ENCODE measurements around the gene AP3S2.

Gene AP3S2

DNA sequence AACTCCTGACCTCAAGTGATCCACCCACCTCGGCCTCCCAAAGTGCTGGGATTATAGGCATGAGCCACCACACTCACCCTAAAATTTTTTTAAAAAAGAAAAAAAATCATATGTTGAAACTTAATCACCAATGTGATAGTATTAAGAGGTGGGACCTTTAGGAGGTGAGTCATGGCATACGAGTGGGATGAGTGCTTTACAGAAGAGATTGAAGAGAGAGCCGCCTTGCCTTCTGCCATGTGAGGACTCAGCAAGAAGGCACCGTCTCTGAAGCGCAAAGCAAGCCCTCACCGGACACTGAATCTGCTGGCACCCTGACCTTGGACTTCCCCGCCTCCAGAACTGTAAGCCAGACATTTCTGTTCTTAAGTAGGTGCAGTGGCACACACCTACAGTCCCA lies 13.5 kb upstream of the AP3S2 start:
- no peaks in the 10 kb centered on the region for H3K36me3 ChIP-seq (ENCODE audit: insufficient read depth, low read length)
- no peaks in the 10 kb centered on the region for H3K79me2 ChIP-seq (ENCODE audit: insufficient read depth, low read length)
- no peak for ATAC-seq (ENCODE audit: insufficient read depth, low read depth)
- no peak for DNase-seq
- H3K27me3 ChIP-seq (ENCODE audit: insufficient read depth, low read length, poor library complexity): no peaks in the 10 kb centered on the region
- H3K27ac ChIP-seq (ENCODE audit: low read length): no peak overlapping the region
- TF ChIP-seq, protein P1, sequence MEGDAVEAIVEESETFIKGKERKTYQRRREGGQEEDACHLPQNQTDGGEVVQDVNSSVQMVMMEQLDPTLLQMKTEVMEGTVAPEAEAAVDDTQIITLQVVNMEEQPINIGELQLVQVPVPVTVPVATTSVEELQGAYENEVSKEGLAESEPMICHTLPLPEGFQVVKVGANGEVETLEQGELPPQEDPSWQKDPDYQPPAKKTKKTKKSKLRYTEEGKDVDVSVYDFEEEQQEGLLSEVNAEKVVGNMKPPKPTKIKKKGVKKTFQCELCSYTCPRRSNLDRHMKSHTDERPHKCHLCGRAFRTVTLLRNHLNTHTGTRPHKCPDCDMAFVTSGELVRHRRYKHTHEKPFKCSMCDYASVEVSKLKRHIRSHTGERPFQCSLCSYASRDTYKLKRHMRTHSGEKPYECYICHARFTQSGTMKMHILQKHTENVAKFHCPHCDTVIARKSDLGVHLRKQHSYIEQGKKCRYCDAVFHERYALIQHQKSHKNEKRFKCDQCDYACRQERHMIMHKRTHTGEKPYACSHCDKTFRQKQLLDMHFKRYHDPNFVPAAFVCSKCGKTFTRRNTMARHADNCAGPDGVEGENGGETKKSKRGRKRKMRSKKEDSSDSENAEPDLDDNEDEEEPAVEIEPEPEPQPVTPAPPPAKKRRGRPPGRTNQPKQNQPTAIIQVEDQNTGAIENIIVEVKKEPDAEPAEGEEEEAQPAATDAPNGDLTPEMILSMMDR (IDR thresholded peaks at IDR 0.05; ENCODE audit: borderline replicate concordance, extremely low read depth, low read length, poor library complexity, severe bottlenecking): no peak
- TF ChIP-seq EZH2 (IDR thresholded peaks at IDR 0.05; ENCODE audit: borderline replicate concordance, low read depth, low read length, severe bottlenecking): no peak
- H3K4me2 ChIP-seq (ENCODE audit: insufficient read depth, low read length): no peak overlapping the region
- H2AFZ ChIP-seq (ENCODE audit: low read depth, low read length): no peak overlapping the region
- H3K9ac ChIP-seq (ENCODE audit: low read depth, low read length): no peak overlapping the region
- no peaks in the 10 kb centered on the region for H3K4me1 ChIP-seq (ENCODE audit: insufficient read depth, low read length)
- H4K20me1 ChIP-seq (ENCODE audit: insufficient read depth, low read length): no peaks in the 10 kb centered on the region
- H3K4me3 ChIP-seq (ENCODE audit: low read depth in 1 of 2, low read length in 2 of 2): no peak overlapping the region
- no peaks in the 10 kb centered on the region for H3K9me3 ChIP-seq (ENCODE audit: insufficient read depth, low read length, severe bottlenecking)

DNA sequence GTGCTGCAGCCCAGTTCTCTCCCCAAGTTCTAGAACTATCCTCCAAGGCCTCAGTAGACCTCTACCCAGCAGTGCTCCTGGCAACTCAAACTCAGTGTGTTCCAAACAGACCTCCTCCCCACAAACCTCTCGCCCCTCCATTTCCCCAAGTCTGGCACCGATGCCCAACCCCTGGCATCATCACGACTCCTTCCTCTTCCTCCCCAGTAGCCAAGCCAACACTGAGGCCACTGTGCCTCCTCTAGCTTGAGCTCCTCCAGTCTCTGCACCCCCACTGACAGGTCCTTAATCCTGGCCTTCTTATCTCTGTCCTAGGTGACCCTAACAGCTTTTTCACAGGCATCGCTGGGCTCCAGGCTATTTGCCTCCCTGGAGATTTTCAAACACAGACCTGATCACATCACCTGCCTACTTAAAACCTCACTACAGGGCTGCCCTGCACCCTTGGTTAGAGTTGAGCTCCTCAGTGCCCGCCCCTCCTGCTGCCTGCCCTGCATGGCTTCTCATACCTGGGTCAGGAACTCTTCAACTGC lies 12.1 kb upstream of the AP3S2 start:
- no peak overlapping the region for H3K4me2 ChIP-seq (ENCODE audit: insufficient read depth, low read length)
- H3K4me3 ChIP-seq (ENCODE audit: low read depth in 1 of 2, low read length in 2 of 2): no peak overlapping the region
- no peaks in the 10 kb centered on the region for H3K36me3 ChIP-seq (ENCODE audit: insufficient read depth, low read length)
- TF ChIP-seq EZH2 (IDR thresholded peaks at IDR 0.05; ENCODE audit: borderline replicate concordance, low read depth, low read length, severe bottlenecking): no peak
- TF ChIP-seq, protein P1 (IDR thresholded peaks at IDR 0.05; ENCODE audit: borderline replicate concordance, extremely low read depth, low read length, poor library complexity, severe bottlenecking): no peak
- no peaks in the 10 kb centered on the region for H3K4me1 ChIP-seq (ENCODE audit: insufficient read depth, low read length)
- no peaks in the 10 kb centered on the region for H4K20me1 ChIP-seq (ENCODE audit: insufficient read depth, low read length)
- no peak overlapping the region for H3K27ac ChIP-seq (ENCODE audit: low read length)
- no peaks in the 10 kb centered on the region for H3K79me2 ChIP-seq (ENCODE audit: insufficient read depth, low read length)
- no peaks in the 10 kb centered on the region for H3K27me3 ChIP-seq (ENCODE audit: insufficient read depth, low read length, poor library complexity)
- H2AFZ ChIP-seq (ENCODE audit: low read depth, low read length): no peak overlapping the region
- H3K9me3 ChIP-seq (ENCODE audit: insufficient read depth, low read length, severe bottlenecking): no peaks in the 10 kb centered on the region
- ATAC-seq (ENCODE audit: insufficient read depth, low read depth) (no peak), DNase-seq (no peak)
- no peak overlapping the region for H3K9ac ChIP-seq (ENCODE audit: low read depth, low read length)

DNA sequence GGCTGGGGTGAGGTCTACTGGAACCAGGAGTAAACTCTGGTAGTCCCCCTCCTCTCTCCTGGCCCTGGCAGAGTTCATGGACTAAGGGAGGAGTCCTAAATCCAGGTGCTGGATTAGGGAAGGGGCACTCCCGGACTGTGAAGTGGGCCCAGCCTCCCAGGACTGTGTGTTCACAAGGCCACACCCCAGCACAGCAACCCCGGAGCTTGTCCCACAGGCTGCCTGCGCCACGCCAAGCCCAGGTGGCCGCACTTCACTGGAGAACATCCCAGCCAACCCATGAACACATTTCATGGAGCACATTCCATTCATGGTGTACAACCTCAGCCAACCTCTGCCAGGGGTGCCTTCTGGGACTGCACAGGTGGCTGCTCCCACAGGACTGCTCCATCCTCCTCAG lies 10.7 kb upstream of the AP3S2 start:
- Histone ChIP-seq H3K9me3 (ENCODE audit: insufficient read depth, low read length, severe bottlenecking) (no peaks in the 10 kb centered on the region), H3K27ac (ENCODE audit: low read length) (no peak overlapping the region), H3K4me2 (ENCODE audit: insufficient read depth, low read length) (no peak overlapping the region), H4K20me1 (ENCODE audit: insufficient read depth, low read length) (no peaks in the 10 kb centered on the region), H3K27me3 (ENCODE audit: insufficient read depth, low read length, poor library complexity) (no peaks in the 10 kb centered on the region), H3K4me3 (ENCODE audit: low read depth in 1 of 2, low read length in 2 of 2) (no peak overlapping the region), H3K9ac (ENCODE audit: low read depth, low read length) (no peak overlapping the region), H2AFZ (ENCODE audit: low read depth, low read length) (no peak overlapping the region), H3K4me1 (ENCODE audit: insufficient read depth, low read length) (no peaks in the 10 kb centered on the region), H3K36me3 (ENCODE audit: insufficient read depth, low read length) (no peaks in the 10 kb centered on the region), H3K79me2 (ENCODE audit: insufficient read depth, low read length) (no peaks in the 10 kb centered on the region)
- ATAC-seq (ENCODE audit: insufficient read depth, low read depth) (no peak), DNase-seq (no peak)
- TF ChIP-seq, protein P1 (IDR thresholded peaks at IDR 0.05; ENCODE audit: borderline replicate concordance, extremely low read depth, low read length, poor library complexity, severe bottlenecking): no peak
- no peak for TF ChIP-seq EZH2 (IDR thresholded peaks at IDR 0.05; ENCODE audit: borderline replicate concordance, low read depth, low read length, severe bottlenecking)

DNA sequence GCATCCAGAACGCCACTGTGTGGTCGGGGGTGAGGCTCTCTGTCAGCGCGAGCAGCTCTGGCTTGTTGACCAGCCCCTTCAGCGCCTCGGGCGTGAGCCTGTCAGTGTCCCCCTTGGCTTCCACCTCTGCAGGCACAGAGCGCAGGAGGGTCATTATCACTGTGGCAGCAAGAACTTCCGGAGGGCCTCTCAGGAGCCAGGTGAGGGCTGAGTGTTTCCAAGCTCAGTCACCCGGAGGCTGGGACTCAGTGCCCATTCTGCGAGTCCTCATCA lies 10.0 kb upstream of the AP3S2 start:
- H3K9ac ChIP-seq (ENCODE audit: low read depth, low read length): no peak overlapping the region
- TF ChIP-seq EZH2 (IDR thresholded peaks at IDR 0.05; ENCODE audit: borderline replicate concordance, low read depth, low read length, severe bottlenecking): no peak
- TF ChIP-seq, protein P1 (IDR thresholded peaks at IDR 0.05; ENCODE audit: borderline replicate concordance, extremely low read depth, low read length, poor library complexity, severe bottlenecking): no peak
- no peaks in the 10 kb centered on the region for H3K4me1 ChIP-seq (ENCODE audit: insufficient read depth, low read length)
- no peak overlapping the region for H2AFZ ChIP-seq (ENCODE audit: low read depth, low read length)
- H3K4me2 ChIP-seq (ENCODE audit: insufficient read depth, low read length): no peak overlapping the region
- ATAC-seq (ENCODE audit: insufficient read depth, low read depth) (no peak), DNase-seq (no peak)
- no peak overlapping the region for H3K4me3 ChIP-seq (ENCODE audit: low read depth in 1 of 2, low read length in 2 of 2)
- no peaks in the 10 kb centered on the region for H3K36me3 ChIP-seq (ENCODE audit: insufficient read depth, low read length)
- no peaks in the 10 kb centered on the region for H3K9me3 ChIP-seq (ENCODE audit: insufficient read depth, low read length, severe bottlenecking)
- H4K20me1 ChIP-seq (ENCODE audit: insufficient read depth, low read length): no peaks in the 10 kb centered on the region
- H3K27me3 ChIP-seq (ENCODE audit: insufficient read depth, low read length, poor library complexity): no peaks in the 10 kb centered on the region
- no peaks in the 10 kb centered on the region for H3K79me2 ChIP-seq (ENCODE audit: insufficient read depth, low read length)
- H3K27ac ChIP-seq (ENCODE audit: low read length): no peak overlapping the region
